GM21367 (cell line): ENCODE results near the gene ANKRD40CL.
"Not testable (repeated sequence)": the region's sequence is repeated elsewhere in the genome, so short reads cannot be mapped to it uniquely, and the experiment has no call there.

Experiments used
- ATAC-seq: cut with Tn5 transposase; IDR thresholded peaks from one replicate; pipeline ENCODE4 v1.9.1; 2021; ENCODE audit not compliant: unreplicated experiment

Gene ANKRD40CL, protein sequence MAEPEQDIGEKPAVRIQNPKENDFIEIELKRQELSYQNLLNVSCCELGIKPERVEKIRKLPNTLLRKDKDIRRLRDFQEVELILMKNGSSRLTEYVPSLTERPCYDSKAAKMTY

GRCh38 chr17:50767446-50767845 is at the start of gene ANKRD40CL:
Gene ANKRD40CL (minus strand): TSS chr17:50767518. CDS start chr17:50766913, 605 bp downstream.
- ATAC-seq, result no peak

DNA sequence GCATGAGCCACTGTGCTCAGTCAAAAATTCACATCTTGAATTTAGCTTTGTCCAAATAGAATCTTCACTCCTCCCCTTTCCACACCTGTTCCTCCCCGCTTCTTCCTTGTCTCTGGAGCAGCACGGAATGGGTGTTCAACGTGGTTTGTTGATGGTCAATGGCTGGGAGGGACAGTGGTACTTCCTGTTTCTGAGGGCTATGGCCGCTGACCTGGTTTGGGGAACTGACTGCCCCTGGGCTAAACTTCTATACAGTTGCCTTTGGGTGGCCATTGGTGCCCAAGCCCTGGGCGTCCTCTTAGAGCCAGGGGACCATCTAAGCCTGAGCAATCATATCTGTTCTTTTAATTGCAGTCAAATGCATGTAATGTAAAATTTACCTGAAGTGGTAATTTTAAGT is 49.0 kb upstream of the ANKRD40CL start:
- ATAC-seq, result no peak

DNA sequence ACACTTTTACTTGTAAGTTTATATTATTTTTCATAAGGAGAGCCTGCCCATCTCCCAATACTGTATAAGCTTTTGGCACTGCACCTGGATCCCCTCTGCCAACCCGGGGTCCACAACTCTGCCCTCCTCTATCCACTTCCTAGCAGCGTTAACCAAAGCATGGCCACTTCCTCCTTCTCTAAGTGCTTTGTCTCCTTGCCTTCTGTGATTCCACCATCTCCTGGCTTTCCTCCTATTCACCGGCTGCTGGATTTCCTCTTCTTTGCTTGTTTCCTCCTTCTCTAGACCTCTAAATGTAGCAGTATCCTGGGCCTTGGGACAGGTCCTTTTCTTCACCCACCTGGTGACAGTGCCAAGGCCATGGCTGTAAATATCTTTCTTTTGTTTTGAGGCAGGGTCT is 48.1 kb upstream of the ANKRD40CL start:
- ATAC-seq, result no peak

DNA sequence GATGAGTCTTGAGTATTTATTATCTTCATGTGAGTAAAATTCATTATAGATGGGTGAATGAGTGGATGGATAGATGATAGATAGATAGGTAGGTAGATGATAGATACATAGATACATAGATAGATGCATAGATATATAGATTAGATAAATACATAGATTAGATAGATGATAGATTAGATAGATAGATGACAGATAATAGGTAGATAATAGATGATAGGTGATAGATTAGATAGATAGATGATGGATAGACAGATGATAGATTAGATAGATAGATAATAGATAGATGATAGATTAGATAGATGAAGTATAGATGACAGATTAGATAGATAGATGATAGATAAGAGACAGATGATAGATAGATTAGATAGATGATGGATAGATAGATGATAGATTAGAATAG is 46.3 kb upstream of the ANKRD40CL start:
- ATAC-seq, result no peak

- ATAC-seq, result no peak
Observed at GRCh38 chr17:50808888-50809287, 41.6 kb upstream of the ANKRD40CL start.

DNA sequence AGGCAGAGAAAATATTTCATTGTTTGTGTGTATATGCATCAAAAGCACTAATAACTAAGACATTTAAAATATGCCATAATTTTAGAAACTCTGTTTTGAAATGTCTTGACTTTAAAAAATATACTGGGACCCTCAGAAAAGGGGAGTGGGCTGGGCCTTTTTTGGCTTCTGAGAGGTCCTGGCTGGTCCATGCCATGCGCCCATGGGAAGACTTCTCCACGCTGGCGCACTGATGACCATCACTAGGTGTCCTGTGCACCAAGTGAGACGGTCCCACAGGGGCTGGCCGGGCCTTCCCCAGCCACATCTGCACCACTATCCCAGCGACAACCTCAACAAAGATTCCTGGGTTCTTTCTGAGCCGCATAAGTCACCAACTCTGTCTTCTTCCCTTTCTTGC is 41.1 kb upstream of the ANKRD40CL start:
- ATAC-seq, result no peak

DNA sequence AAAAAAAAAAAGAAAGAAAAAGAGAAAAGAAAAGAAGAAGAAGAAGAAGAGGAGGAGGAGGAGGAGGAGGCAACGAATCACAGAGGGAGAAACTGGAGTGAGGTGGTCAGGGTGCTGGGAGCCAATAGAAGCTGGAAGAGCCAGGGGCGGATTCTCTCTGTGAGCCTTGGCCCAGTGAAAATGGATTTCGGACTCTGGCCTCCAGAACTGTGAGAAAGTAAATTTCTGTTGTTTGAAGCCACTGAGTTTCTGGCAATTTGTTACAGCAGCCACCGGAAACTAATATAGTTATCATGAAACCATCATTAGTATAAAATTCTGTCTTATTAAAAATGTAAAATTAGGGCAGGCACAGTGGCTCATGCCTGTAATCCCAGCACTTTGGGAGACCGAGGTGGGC is 40.4 kb upstream of the ANKRD40CL start:
- ATAC-seq, result no peak

DNA sequence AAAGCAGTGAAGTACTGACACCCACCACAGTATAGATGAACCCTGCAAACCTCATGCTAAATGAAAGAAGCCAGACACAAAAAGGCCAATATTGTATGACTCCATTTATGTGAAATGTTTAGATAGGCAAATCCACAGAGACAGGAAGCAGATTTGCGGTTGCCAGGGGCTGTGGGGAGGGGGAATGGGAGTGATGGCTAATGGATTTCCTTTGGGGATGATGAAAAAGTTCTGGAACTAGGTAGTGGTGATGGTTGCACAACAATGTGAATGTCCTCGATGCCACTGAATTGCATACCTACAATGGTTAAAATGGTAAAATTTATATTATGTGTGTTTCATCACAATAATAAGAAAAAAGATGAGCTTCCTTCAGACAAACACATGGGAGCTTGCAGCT is 39.7 kb upstream of the ANKRD40CL start:
- no peak for ATAC-seq

- no peak for ATAC-seq
Observed at GRCh38 chr17:50806141-50806643, 38.9 kb upstream of the ANKRD40CL start.

GRCh38 chr17:50805486-50805885 is 38.2 kb upstream of the ANKRD40CL start:
- no peak for ATAC-seq

DNA sequence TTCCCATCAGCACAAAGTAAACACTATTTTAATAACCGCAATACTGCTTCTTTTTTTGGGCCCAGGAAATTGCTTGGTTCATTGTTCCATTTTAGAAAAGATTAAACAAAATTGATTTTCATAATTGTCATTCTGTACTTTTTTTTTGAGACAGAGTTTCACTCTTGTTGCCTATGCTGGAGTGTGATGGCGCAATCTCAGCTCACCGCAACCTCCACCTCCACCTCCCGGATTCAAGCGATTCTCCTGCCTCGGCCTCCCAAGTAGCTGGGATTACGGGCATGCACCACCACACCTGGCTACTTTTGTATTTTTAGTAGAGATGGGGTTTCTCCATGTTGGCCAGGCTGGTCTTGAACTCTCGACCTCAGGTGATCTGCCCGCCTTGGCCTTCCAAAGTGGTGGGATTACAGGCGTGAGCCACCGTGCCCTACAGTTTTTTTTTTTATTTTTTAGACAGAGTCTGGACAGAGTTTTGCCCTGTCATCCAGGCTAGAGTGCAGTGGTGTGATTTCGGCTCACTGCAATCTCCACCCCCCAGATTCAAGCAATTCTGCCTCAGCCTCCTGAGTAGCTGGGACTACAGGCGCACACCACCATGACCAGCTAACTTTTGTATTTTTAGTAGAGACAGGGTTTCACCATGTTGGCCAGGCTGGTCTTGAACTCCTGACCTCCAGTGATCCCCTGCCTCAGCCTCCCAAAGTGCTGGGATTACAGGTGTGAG is 37.6 kb upstream of the ANKRD40CL start:
- ATAC-seq, result not testable (repeated sequence)

GRCh38 chr17:50803676-50804075 is 36.4 kb upstream of the ANKRD40CL start:
- ATAC-seq, result no peak

DNA sequence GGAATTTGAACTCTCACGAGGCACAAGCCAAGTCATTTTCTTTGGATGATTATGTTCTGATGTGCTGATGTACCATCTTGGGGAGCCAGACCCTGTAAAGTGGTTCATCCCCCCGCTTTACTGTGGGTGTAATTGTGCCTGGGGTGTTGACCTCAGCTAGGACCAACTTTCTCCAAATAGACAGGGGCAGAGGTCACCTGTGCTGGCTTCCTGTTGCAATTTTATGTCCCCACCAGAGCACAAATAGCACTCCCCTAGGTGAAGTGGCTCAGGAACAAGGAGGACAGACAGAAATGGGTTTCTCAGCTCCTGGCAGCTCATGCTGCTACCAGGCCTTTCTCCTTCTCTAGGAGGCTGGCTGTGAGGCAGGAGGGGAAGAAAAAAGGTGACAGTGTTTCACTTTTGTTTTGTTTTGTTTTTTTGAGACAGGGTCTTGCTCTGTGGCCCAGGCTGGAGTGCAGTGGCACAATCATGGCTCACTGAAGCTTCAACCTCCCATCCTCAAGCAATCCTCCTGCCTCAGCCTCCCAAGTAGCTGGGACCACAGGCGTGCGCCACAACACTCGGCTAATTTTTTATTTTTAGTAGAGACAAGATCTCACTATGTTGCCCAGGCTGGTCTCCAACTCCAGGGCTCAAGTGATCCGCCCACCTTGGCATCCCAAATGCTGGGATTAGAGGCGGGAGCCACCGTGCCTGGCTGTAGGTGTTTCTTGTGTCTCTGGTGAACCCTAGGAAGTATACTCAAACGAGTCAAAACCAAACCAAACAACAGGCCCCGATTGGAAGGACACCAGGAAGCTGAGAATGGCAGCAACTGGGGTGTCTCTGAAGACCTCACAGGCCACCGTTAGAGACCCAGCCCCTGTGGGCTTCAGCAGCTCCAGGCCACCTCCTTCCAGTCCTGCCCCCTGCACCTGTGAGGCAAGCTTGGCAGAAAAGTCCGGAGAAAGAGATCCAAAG is 35.6 kb upstream of the ANKRD40CL start:
- no peak for ATAC-seq

DNA sequence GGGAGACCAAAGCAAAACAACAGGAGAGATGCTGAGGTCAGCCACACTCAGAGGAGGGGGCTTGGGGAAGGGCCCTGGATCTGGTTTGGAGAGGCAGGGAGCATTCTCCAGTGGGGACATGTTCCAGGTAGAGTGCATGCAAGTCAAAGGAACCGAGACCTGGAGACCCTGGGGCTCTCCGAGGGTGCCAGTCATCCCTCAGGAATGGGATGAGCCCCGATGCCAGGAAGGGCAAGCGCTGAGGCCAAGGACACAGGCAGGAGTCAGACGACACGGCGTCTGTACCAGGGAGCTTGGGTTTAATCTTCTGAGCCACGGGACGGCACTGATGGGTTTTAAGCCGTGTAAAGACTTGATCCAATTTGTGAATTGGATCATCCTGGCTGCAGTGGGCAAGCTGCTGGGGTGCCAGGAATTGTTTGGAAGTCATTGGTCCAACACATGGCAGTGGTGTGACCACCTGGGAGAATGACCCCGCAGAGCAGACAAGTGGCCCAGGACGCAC is 32.9 kb upstream of the ANKRD40CL start:
- ATAC-seq, result no peak

DNA sequence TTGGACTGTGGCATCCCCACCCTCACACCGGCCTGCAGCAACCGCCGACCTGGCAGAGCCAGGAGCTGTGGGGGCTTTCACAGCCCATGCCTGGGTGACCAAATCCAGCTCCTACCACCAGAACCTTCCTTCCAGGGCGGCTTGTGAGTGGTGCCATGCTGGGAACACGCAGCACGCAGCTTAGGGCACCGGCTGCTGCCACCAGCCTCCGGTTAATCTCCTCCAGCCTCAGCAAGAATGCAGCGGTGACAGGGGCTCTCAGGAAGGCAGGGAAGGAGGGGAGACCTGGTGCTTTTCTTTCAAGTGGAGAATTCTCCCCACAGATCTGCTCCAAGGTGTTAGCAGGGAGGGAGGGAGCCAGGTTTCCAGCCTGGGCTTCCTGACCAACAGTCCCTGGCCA is 32.3 kb upstream of the ANKRD40CL start:
- ATAC-seq, result no peak

- ATAC-seq, result no peak
Observed at GRCh38 chr17:50798424-50799288, 31.3 kb upstream of the ANKRD40CL start.

GRCh38 chr17:50797135-50797810 is 30.0 kb upstream of the ANKRD40CL start:
- ATAC-seq, result no peak

- ATAC-seq, result no peak
Observed at GRCh38 chr17:50794361-50794760, 27.0 kb upstream of the ANKRD40CL start.

DNA sequence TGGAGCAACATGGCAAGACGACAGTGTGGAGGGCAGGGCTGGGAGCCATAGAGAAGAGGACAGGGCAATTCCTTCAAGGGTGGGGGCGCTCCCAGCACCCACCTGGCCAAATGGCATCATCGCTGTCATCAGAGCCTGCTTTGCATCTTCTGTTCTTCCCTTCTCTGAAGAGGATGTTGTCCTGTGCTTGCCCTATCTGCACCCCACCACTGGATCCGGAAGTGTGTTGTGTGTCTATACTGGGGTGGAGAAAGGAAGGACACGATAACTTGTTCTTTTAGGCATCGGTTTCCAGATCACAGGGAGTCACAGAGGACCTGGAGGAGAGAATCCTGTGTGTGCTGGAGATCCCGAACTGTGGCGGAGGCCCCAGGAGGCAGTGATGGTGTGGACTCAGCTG is 25.7 kb upstream of the ANKRD40CL start:
- ATAC-seq, result no peak

DNA sequence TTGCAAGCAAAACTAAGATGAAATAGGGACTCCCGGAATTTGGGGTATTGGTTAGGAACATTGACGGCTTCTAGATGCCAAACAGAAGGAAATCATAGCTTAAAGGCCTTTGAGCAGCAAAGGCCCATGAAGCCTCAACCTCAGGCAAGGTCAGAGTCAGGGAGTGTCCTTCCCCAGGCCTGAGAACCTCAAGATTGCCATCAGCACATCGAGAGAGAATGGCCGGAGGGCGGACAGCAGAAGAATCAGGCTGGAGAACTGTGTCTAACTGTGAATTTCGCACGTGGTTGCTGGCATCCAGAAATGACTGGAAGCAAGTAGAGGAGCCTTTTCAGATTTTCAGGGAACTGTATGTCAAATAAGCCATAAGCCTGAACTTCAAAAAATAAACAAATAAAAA is 24.8 kb upstream of the ANKRD40CL start:
- no peak for ATAC-seq
